SK-MEL-5 (cell line): ENCODE data around the gene MASP1. TPM values are rescaled to one million over a fixed set of nuclear protein-coding genes. Genes with fewer than 3 reads are reported as not detected.

ENCODE experiments used
- DNase-seq: peaks from one replicate; pipeline ENCODE4 v3.0.0-alpha.2; 2016; ENCODE audit warnings: low read depth, low spot score
- in situ Hi-C: cut with HindIII; loops from 2 replicates; pipeline ENCODE4 v1.10.0; 2016; ENCODE audit warnings: low sequenced_read_pairs, high pct_unique_total_duplicates, low pct_unique_long_range_greater_than_20kb
- total RNA-seq: library from RNA; depleted of rRNA; stranded (reverse); fragments of >200 nt; shearing (Covaris generic); gene quantifications from 2 replicates; pipeline ENCODE4 v1.2.3, GENCODE V29; 2014

Gene MASP1
- total RNA-seq, 1 experiment from 2014 or later: not detected

DNA sequence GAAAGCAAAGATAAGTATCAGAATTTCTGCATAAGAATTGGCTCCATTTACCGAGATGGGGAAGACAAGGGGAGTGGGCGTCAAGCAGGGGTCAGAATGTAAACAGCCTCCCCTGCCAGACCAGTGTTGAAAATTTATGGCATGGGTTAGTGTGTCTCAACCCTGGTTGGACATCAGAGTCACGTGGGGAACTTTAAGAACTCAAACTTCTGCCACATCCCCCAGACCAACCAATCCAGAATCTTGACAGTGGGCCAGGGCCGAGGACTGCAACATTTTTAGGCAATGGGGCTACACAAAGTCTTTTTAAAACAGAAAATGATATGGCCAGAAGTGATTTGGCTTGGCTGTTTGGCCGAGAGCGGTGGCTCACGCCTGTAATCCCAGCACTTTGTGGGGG, 14.3 kb upstream of the MASP1 start:
- in situ Hi-C loops: loop anchor here (25.0 kb wide), 1 partner anchor 381 kb away; no protein-coding TSS in a partner anchor
- no peak for DNase-seq

DNA sequence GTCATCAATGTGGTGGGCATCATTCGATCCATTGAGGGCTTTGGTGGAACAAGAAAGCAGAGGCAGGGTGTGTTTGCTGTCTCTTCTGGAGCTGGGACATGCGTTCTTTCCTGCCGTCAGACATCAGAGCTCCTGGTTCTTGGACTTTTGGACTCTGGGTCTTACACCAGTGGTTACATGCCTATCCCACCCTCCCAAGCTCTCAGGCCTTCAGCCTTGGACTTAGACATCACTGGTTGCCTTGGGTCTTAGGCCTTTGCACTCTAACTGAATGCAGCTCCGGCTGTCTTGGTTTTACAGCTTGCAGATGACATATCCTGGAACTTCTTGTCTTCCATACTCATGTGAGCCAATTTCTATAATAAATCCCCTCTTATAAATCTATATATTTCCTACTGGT, 8.1 kb upstream of the MASP1 start:
- in situ Hi-C loops: loop anchor here (25.0 kb wide), 1 partner anchor 388 kb away; no protein-coding TSS in a partner anchor
- no peak for DNase-seq

DNA sequence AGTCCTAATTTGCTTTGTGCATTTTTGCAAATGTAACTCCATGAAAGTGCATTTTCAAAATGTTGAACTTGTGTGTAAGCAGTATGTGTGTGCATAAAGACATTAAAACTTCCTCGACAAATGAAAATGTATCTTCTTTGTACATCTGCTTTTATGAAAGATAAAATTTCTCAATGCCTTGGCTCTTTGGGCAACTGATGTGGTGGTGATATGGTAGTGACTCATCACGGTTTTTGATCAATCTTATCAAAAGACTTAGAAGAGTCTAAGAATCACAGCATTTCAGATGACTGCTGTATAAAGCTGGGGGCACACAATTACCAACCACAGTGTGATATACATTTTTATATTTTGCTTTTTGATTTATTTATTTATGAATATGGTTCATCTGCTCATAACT, 5.4 kb upstream of the MASP1 start:
- in situ Hi-C loops: no loop called here
- DNase-seq: no peak

DNA sequence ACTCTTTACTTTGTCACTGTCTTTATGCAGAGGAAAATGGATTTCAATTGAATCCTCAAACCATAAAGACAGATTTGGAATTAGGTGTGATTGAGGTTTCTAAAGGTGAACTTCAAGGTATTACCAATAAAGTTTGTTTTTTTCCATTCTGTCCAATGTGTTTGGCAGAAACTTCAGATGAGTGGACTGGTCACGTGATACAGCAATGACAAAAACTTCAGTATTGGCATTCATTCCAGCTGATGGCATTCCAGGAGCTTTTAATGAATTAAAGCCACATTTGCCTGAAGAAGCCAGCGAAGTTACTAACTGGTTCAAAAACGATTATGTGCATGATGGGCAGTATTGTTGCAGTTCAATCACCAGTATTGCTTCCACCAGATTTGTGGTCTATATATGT, 4.5 kb upstream of the MASP1 start:
- no peak for DNase-seq
- in situ Hi-C loops: no loop called here

DNA sequence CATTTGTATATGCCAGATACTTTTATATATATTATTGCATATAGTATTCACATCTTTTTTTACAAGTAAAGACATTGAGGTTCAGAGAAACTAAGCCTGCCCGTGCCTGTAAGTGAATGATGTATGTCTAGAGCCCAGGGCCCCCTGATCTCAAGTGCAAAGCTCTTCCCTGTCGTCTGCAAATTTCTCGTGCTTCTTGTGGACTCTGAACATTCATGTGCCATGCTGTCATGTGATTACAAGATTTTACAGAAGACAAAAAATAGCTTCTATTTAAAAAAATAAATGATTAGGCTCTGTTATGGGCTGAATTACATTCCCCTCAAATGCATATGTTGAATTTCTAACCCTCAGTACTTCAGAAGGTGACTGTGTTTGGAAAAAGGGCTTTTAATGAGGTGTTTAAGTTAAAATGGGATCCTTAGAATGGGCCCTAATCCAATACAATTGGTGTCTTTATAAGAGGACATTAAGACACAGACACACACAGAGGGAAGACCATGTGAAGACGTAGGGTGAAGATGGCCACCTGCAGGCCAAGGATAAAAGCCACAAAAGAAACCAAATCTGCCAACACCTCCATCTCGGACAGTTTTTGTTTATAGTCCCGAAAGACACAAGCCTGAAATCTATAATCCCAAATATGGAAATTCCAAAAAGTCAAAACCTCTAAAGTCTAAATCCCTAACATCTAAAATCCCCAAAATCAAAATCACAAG, 3.9 kb upstream of the MASP1 start:
- in situ Hi-C loops: no loop called here
- peak; percentile 66 for DNase-seq

DNA sequence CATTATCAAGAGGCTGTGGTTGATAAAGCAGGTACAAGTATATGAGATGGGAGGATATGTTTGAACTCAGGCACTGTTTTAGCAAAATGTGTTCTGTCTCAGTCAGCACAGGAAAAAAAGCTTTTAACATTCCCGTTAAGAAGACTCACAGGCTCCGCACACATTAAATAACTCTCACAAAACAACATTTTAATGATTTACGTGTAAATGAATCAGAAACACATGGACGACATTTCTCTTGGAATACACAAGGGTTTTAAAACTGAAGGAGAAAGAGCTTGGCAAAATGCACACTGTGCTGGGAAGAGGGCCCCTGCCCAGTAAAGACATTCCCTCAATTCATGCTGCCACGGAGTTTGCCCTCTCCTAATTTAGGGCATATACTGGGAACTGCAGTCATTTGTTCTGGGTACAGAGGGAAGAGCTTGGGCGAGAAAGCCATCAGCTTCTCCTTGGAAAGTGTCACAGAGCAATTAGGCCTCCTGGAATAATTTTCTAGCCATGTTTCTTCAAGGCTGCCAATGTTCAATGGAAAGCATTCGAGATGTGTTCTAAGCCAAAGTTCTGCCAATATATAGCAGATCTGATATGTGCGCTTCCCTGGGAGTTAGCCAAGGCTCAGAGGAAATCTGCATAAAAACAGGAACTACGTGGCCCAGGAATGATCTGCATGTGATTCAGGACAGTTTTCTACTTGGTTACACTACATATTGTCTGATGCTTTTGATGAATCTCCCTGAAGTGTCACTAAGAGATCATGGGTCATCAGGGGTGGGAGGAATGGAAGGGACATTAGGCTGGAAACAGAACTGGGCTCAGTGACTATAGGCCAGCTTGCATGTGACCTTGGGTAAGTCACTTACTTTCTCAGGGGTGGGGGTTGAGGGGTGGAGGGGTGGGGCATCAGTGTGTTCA, 2.2 kb upstream of the MASP1 start:
- in situ Hi-C loops: no loop called here

DNA sequence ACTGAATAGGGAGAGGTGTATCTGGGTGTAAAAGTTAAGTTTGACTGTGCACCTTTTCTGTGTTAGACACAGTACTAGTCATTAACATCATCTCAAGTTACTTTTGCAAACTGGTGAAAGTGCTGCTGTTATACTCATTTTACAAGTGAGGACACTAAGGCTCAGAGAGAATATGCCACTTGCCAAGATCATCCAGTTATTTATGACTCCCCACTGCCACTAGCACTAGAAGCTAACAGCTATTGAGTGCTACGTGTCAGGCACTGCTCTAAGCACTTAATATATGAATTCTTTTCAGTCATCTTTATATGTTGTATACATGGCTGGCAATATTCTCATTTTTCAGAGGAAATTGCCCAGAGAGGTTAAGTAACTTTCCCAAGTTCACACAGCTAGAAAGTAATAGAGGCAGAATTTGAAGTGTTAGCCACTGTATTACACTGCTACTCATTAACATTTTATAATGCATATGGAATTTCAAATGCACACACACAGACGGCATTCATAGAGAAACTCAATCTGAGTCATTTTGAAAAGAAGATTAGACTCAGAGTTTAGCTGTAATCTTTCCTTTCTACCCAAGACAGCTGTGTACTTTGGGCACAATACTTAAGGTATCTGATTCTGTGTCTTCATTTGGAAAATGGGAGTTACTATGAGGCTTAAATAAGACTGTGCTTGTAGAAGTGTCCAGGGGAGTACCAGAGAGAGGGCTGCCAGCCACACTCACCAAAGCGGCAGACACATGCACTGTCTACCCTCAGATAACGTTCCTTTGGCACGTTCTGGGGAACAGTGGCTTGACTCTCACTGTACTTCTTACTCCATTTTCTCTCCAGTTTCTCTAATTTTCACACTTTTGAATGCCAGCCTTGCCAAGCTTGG, 1.3 kb upstream of the MASP1 start:
- DNase-seq: no peak
- in situ Hi-C loops: no loop called here

More for the DNA sequence above, 2.2 kb upstream of the MASP1 start:
- DNase-seq: no peak

DNA sequence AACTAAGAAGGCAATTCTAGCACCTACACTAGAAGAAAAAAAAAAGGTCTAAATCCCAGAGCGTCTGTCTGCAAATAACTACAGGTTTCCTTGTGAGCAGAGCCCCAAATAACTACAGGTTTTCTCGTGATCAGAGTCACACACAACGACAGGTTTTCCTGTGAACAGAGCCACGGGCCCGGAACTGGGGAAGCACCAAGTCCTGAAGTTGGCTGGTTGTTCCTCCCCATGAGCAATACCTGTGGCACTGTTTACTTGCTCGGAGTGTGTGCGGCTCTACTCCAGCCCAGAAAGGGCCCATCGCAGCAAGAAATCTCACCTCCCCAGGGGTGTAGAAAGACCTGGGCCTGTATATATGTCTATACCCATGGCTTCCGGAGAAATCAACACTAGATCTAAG, 644 bp upstream of the MASP1 start:
- no peak for DNase-seq
- in situ Hi-C loops: no loop called here

DNA sequence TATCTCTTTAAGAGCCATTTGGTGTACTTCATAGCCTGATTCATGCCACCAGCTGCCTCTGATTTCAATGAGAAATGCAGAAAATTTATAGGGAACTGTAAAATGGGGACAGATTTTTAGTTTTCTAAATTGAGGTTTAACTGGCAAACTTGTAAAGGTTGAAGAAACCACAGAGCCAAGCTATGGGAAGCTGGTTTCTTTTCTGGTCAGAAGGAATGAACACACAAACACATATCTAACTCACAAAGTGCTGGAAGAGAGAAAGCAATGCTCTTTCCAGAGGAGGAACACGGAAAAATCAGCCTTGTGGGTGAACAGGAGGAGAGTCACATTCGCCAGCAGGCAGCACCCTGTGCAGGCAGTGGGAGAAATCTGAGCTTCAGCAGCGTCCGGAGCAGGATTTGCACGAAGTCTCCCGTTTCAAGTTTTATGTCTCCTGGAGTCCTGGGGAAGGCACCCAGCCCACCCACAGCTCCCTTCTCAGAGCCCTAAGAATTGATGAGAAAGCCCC, 481 bp downstream of the MASP1 start:
- DNase-seq: no peak
- in situ Hi-C loops: no loop called here

DNA sequence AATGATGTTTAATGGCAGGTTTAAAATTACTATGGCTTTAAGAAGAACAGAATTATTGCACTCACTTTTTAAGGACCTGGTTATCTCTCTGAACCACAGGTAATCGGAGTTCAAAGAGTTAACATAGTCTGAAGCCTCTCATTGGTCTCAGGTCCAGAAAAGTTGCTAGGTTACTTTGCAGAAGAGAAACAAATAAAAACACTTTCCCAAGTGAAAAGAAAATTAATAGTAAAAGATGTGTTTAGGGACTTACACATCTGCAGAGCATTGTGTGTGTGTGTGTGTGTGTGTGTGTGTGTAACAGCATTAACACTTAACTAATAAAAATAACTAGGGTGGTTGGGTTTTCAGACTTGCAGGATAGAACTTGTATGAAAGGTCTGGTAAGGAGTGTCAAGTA, 1.0 kb downstream of the MASP1 start:
- DNase-seq: no peak

DNA sequence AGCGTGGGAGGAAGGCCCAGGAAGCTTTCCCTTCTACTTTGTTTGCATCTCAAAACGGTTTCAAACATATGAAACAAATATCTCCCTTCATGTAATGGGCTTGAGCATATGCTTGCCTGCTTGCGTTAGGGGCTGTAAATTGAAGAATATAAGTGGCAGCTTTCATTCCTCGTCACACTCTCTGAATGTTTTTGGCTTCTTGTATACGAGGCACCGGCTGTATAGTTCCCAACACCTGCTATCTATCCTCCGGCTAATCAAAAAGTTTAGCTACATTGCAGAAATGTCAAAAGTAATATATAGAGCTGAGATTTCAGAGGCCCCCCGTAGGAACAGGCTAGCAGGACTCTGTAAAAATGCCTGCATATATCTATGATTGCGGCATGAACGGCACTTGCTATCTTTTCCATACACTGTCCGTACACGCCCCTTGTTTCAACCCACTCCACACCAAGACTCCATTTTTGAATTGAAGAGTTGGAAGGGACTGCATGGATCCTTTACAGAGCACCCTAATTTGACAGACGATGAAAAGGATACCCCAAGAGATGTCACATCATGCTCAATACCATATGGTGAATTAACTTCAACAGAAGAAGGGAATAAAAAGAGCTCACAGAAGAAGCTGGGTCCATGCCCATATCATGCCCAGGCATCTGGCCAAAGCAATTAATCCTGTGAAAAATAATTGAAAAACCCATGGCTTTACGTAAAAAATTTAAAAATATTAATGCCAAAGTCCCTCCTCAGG, 2.5 kb downstream of the MASP1 start:
- in situ Hi-C loops: no loop called here
- no peak for DNase-seq

More for the DNA sequence above, 1.0 kb downstream of the MASP1 start:
- in situ Hi-C loops: no loop called here

DNA sequence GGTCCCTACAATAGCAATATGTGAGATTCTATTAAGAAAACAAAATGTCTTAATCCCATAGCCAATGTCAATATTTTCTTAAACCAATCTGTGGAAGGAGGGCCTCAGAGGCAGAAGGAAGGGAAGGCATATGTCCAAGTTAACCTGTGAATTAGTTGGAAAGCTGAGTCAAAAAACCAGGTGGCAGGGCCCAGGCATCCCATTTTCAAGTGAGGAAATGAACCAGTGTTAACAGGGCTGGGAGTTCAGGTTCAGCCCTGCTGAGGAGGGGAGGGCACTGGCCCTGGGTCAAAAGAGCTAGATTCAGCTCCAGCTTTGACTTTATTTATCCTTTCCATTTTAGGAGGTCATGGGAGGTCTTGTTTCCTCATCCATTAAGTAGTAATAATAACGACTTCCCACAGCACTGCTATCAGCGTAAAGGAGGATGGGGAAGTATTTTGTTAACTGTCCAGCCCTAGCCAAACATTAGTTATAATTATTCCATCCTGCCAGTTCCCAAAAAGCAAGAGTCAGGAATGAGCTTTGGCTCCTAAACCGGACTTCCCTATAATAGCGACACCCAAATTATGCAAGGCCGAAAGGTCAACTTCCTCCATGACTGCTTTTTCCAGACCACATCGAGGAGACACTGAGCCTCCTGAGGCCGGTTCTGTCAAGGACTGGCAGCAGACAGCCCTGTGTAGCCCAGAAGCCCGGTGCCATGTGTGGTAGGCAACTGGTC, 3.2 kb downstream of the MASP1 start:
- no peak for DNase-seq
- in situ Hi-C loops: no loop called here

DNA sequence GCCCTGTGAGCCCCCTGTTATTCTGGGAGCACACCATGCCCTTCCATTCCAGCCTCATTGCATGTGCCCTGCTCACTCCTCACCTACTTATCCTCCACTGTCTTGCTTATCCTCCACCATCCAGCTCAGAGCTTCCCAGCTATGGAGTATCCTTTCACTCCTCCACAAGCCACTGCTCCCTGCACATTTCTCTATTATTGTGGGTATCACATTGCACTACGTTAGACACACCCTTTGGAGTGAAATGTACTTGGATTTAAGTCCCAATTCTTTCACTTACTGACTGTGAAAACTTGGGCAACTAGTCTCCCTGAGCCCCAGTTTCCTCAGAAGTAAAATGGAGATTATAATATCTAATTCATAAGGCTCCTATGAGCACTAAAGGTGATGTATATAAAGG, 4.3 kb downstream of the MASP1 start:
- no peak for DNase-seq
- in situ Hi-C loops: no loop called here

DNA sequence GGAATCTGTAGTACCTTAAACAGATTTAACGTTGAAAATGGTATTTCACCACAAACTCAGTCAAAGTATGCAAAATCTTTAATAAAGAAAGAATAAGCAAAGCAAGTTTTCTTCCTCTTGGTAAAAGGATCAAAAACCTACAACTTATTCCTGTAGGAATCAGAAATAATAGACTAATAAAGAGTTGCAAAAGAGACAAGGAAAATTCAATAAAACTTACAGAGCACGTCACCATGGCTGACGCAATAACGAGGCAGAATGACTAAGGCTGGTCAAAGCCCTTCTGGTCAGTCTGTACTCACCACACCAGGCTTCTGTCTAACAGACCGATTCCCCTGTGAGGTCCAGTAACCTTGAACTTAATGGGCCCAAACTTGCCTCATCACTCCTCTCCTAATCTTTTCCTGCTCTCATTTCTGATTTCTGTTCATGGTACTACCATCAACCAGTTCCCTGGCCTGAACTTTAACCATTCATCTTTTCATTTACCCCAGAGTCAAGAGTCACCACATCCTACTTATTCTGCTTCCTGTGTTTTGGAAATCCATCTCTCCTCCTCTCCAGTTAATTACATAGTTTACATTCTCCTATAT, 5.0 kb downstream of the MASP1 start:
- no peak for DNase-seq
- in situ Hi-C loops: no loop called here

DNA sequence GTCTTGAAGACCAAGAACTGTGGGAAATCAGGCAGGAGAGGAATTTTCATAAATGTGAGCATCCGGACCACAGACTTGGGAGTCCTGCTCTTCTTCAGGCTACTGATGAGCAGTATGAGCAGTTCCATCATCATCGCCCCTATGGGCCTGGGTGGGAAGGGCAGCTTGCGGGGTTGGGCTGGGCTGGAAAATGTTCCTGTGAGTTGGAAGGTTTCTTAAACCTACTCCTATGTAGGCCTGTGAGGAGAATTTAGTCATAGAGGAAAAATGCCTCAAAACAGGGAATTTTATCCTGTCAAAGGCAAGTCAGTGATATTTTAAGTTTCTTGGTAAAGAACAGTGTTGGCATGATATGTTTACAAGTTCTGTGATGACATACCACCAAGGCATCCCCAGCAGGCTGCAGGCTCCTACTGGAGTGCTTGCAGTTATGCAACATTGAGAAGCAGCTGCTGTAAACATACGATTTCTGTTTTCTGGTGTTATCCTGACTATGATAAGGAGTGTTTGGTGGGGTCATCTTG, 10.3 kb downstream of the MASP1 start:
- no peak for DNase-seq
- in situ Hi-C loops: no loop called here

DNA sequence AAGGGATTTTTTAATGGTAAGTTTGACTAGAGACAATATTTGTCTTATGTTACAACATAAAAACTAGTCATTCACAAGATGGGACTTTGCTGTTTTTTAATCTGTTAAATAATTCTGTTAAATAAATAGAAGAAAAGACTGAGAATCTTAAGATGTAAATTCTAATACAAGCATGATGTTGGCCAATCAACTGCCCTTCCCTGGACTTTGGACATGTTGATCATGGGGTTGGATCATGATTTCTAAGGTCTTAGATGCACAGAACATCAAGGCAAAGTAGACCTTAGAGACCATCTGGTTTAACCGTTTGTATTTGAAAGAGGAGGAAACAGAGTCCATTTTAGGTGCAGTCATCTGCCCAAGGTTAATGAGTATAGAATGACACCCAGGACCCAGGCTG, 10.9 kb downstream of the MASP1 start:
- in situ Hi-C loops: no loop called here
- no peak for DNase-seq
